ENCODE data around the gene SOS2. TPM values are rescaled to one million over a fixed set of nuclear protein-coding genes. Genes with fewer than 3 reads are reported as not detected.

The SOS2 gene
- total RNA-seq, 4 donors from 2014 or later, result 39.7 to 58.8 (median 50.6) TPM

GRCh38 chr14:50113381-50114035 lies 117.9 kb downstream of the SOS2 start:
- Histone ChIP-seq H3K4me1 (peaks cover 0 to 31% (median 8%) of the 10 kb centered on the region in 3 donors), H3K27ac (no peak overlapping the region), H3K36me3 (peaks cover 0 to 77% of the 10 kb centered on the region in 2 donors), H3K9me3 (no peaks in the 10 kb centered on the region), H3K4me3 (no peak overlapping the region), H3K27me3 (no peaks in the 10 kb centered on the region)
- TF ChIP-seq POLR2AphosphoS5 (IDR thresholded peaks at IDR 0.05) (no peak), CTCF (IDR thresholded peaks at IDR 0.05) (no peak), POLR2A (IDR thresholded peaks at IDR 0.05) (no peak), EP300 (IDR thresholded peaks at IDR 0.05) (no peak)
- 33 to 48% methylated on average over 1 to 2 of the region's 4 CpGs for WGBS, 2 donors (ENCODE audit: low coverage in 1 of 2)
- no peak for ATAC-seq

DNA sequence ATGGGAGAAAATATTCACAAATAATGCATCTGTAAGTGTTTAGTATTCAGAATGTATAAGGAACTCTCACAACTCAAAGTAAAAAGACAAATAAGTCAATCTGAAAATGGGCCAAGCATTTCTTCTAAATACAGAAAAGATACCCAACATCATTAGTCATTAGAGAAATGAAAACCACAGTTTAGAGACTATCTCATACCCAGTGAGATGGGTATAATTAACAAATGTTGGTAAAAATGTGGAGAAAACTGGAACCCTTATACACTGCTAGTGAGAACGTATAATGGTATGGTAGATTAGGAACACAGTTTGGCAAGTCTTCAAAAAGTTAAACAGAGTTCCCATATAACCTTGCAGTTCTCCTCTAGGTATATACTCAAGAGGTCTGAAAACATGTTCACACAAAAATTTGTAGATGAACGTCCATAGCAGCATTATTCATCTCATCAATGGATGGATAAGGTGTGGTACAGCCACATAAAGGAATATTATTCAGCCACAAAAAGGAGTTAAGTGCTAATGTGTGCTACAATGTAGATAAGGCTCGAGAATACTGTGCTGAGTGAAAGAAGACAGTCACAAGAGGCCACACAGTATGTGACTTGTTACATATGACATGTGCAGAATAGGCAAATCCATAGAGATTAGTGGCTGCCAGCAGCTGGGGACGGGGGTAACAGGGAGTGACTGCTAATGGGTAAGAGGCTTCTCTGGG lies 120.9 kb downstream of the SOS2 start:
- Histone ChIP-seq H3K4me3 (no peak overlapping the region), H3K27ac (no peak overlapping the region), H3K36me3 (peaks cover 0 to 90% of the 10 kb centered on the region in 2 donors), H3K4me1 (peaks cover 0 to 17% (median 4%) of the 10 kb centered on the region in 3 donors), H3K9me3 (no peaks in the 10 kb centered on the region), H3K27me3 (no peaks in the 10 kb centered on the region)
- TF ChIP-seq CTCF (IDR thresholded peaks at IDR 0.05), result no peak
- no peak for TF ChIP-seq POLR2A (IDR thresholded peaks at IDR 0.05)
- no peak for TF ChIP-seq EP300 (IDR thresholded peaks at IDR 0.05)
- TF ChIP-seq POLR2AphosphoS5 (IDR thresholded peaks at IDR 0.05), result no peak
- WGBS, 2 donors (ENCODE audit: low coverage in 1 of 2), result 77% methylated on average over 3 to 4 of the region's 4 CpGs
- ATAC-seq, result no peak

- TF ChIP-seq CTCF (IDR thresholded peaks at IDR 0.05) (peak in 1 of 4 experiments; percentile 9), POLR2AphosphoS5 (IDR thresholded peaks at IDR 0.05) (no peak)
- Histone ChIP-seq H3K27ac (no peak overlapping the region), H3K36me3 (peaks cover 0 to 81% of the 10 kb centered on the region in 2 donors), H3K4me3 (no peak overlapping the region), H3K4me1 (peaks cover 0 to 11% (median 0%) of the 10 kb centered on the region in 3 donors), H3K9me3 (no peaks in the 10 kb centered on the region), H3K27me3 (no peaks in the 10 kb centered on the region)
- ATAC-seq, result no peak
- 52 to 57% methylated on average over 6 of the region's 6 CpGs for WGBS, 2 donors (ENCODE audit: low coverage in 1 of 2)
Observed at GRCh38 chr14:50109342-50109741, 122.0 kb downstream of the SOS2 start.

GRCh38 chr14:50107850-50108249 lies 123.5 kb downstream of the SOS2 start:
- H3K4me1 ChIP-seq, result peaks cover 0 to 7% (median 0%) of the 10 kb centered on the region in 3 donors
- TF ChIP-seq EP300 (IDR thresholded peaks at IDR 0.05) (no peak), POLR2AphosphoS5 (IDR thresholded peaks at IDR 0.05) (no peak), CTCF (IDR thresholded peaks at IDR 0.05) (no peak), POLR2A (IDR thresholded peaks at IDR 0.05) (no peak)
- H3K4me3 ChIP-seq, result no peak overlapping the region
- ATAC-seq, result no peak
- peak overlapping the region in 2 of 4 donors; percentile 26 to 31 for H3K27ac ChIP-seq
- H3K27me3 ChIP-seq, result no peaks in the 10 kb centered on the region
- peaks cover 0 to 66% of the 10 kb centered on the region in 2 donors for H3K36me3 ChIP-seq
- WGBS, 2 donors (ENCODE audit: low coverage in 1 of 2), result 51 to 67% methylated on average over 1 to 2 of the region's 2 CpGs
- H3K9me3 ChIP-seq, result no peaks in the 10 kb centered on the region
